ENCODE data around the gene NCS1.

The NCS1 gene

GRCh38 chr9:130172161-130172857, at the start of gene NCS1:
TSS of gene NCS1 (plus strand) at chr9:130172404. CDS start at chr9:130172664, 260 bp downstream.
- DNase-seq: peak; percentile 57

- DNase-seq: no peak
Measured at GRCh38 chr9:130122456-130122855, 49.7 kb upstream of the NCS1 start.

GRCh38 chr9:130124085-130124860, 47.9 kb upstream of the NCS1 start:
- no peak for DNase-seq

- DNase-seq: no peak
Measured at GRCh38 chr9:130126721-130127433, 45.3 kb upstream of the NCS1 start.

- DNase-seq: peak; percentile 56
Measured at GRCh38 chr9:130128251-130128650, 44.0 kb upstream of the NCS1 start.

GRCh38 chr9:130128733-130129431, 43.3 kb upstream of the NCS1 start:
- peak; percentile 45 for DNase-seq

- DNase-seq: no peak
Measured at GRCh38 chr9:130129432-130130061, 42.7 kb upstream of the NCS1 start.

GRCh38 chr9:130132746-130133145, 39.5 kb upstream of the NCS1 start:
- DNase-seq: no peak

GRCh38 chr9:130137081-130137640, 35.0 kb upstream of the NCS1 start:
- DNase-seq: no peak

- DNase-seq: no peak
Measured at GRCh38 chr9:130137641-130138081, 34.5 kb upstream of the NCS1 start.

- no peak for DNase-seq
Measured at GRCh38 chr9:130138171-130138653, 34.0 kb upstream of the NCS1 start.

- DNase-seq: no peak
Measured at GRCh38 chr9:130138791-130139190, 33.4 kb upstream of the NCS1 start.

GRCh38 chr9:130139251-130139650, 33.0 kb upstream of the NCS1 start:
- DNase-seq: no peak

GRCh38 chr9:130140706-130141105, 31.5 kb upstream of the NCS1 start:
- no peak for DNase-seq

- no peak for DNase-seq
Measured at GRCh38 chr9:130142056-130142455, 30.1 kb upstream of the NCS1 start.

- no peak for DNase-seq
Measured at GRCh38 chr9:130142641-130143040, 29.6 kb upstream of the NCS1 start.

GRCh38 chr9:130143279-130143893, 28.8 kb upstream of the NCS1 start:
- no peak for DNase-seq

GRCh38 chr9:130143958-130144366, 28.2 kb upstream of the NCS1 start:
- DNase-seq: no peak

GRCh38 chr9:130144703-130145102, 27.5 kb upstream of the NCS1 start:
- no peak for DNase-seq

- no peak for DNase-seq
Measured at GRCh38 chr9:130145658-130146057, 26.5 kb upstream of the NCS1 start.

- DNase-seq: no peak
Measured at GRCh38 chr9:130147198-130147597, 25.0 kb upstream of the NCS1 start.

GRCh38 chr9:130147910-130148309, 24.3 kb upstream of the NCS1 start:
- DNase-seq: no peak
